H1 (cell line): ENCODE measurements around the gene THG1L. TPM values are rescaled to one million over a fixed set of nuclear protein-coding genes. Genes with fewer than 3 reads are reported as not detected.

ENCODE experiments used
- NANOG ChIP-seq: IDR thresholded peaks from 2 replicates; pipeline ENCODE4 v1.6.1; 2011; ENCODE audit warnings: low read length, low read depth, mild to moderate bottlenecking, inconsistent platforms; ENCODE audit not compliant: insufficient read depth, poor library complexity, severe bottlenecking
- TEAD4 ChIP-seq: IDR thresholded peaks from 2 replicates; pipeline ENCODE4 v1.6.1; 2012; ENCODE audit warnings: low read depth, low read length, inconsistent platforms, mixed read lengths
- polyA plus RNA-seq, 7 experiments: library from polyadenylated mRNA; depleted of rRNA in 3 of 7; stranded (reverse) in 5 of 7; unstranded in 2 of 7; fragments of >200 nt in 5 of 7; fragments of 200-250 nt in 2 of 7; gene quantifications; 1 replicate in 5 of 7; 2 replicates in 1 of 7; 4 replicates in 1 of 7; pipeline versions ENCODE4 v1.2.1 to v1.2.3, GENCODE V29; 2011 to 2013; ENCODE audit warnings: missing spikeins in 2 of 7, mixed read lengths in 2 of 7
- total RNA-seq: library from RNA; stranded (reverse); fragmentation: NEBNext Ultra II Directional; extraction: Animal tissue kit (Norgen Biotek cat#: 25700); gene quantifications from 2 replicates; pipeline ENCODE4 v1.2.1, GENCODE V29; 2021
- TF ChIP-seq, protein P1 (sequence below): fragments of 300-600 bp; sonication (generic); IDR thresholded peaks from 2 replicates; pipeline ENCODE4 v1.7.1; 2012; ENCODE audit warnings: low read length, moderate library complexity, mild to moderate bottlenecking, inconsistent platforms; ENCODE audit not compliant: insufficient replicate concordance

THG1L gene
- total and polyA plus RNA-seq, 2 of the 8 experiments (the other 6 are each of a cell fraction or from before 2014, with no cell fraction given) = 8.1 to 12.4 TPM

DNA sequence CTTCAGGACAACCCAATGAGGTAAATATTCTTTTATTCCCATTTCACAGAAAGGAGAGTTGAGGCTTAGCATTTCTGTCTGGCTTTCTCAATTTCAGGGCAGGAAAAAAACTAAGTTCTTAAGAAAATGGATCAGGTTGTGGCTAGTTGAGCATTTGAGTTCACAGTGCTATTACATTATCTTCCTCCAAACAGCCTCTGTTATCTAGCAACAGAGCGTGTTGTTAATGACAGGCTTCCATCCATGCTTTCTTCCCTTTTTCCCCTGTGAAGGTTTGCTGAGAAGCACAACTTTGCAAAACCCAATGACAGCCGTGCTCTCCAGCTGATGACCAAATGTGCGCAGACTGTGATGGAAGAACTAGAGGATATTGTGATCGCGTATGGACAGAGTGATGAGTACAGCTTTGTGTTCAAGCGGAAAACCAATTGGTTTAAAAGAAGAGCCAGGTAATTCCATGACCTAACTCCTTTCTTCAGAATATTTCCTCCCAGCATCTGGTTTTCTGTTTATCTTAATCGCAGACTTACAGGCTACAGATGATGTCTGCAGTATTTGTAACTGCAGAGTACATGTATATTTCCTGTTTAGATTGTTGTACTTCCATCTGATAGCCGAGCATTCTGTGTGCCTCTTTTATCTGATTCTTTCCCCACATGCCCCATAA, 1.5 kb downstream of the THG1L start (continued):
- TF ChIP-seq, protein P1, sequence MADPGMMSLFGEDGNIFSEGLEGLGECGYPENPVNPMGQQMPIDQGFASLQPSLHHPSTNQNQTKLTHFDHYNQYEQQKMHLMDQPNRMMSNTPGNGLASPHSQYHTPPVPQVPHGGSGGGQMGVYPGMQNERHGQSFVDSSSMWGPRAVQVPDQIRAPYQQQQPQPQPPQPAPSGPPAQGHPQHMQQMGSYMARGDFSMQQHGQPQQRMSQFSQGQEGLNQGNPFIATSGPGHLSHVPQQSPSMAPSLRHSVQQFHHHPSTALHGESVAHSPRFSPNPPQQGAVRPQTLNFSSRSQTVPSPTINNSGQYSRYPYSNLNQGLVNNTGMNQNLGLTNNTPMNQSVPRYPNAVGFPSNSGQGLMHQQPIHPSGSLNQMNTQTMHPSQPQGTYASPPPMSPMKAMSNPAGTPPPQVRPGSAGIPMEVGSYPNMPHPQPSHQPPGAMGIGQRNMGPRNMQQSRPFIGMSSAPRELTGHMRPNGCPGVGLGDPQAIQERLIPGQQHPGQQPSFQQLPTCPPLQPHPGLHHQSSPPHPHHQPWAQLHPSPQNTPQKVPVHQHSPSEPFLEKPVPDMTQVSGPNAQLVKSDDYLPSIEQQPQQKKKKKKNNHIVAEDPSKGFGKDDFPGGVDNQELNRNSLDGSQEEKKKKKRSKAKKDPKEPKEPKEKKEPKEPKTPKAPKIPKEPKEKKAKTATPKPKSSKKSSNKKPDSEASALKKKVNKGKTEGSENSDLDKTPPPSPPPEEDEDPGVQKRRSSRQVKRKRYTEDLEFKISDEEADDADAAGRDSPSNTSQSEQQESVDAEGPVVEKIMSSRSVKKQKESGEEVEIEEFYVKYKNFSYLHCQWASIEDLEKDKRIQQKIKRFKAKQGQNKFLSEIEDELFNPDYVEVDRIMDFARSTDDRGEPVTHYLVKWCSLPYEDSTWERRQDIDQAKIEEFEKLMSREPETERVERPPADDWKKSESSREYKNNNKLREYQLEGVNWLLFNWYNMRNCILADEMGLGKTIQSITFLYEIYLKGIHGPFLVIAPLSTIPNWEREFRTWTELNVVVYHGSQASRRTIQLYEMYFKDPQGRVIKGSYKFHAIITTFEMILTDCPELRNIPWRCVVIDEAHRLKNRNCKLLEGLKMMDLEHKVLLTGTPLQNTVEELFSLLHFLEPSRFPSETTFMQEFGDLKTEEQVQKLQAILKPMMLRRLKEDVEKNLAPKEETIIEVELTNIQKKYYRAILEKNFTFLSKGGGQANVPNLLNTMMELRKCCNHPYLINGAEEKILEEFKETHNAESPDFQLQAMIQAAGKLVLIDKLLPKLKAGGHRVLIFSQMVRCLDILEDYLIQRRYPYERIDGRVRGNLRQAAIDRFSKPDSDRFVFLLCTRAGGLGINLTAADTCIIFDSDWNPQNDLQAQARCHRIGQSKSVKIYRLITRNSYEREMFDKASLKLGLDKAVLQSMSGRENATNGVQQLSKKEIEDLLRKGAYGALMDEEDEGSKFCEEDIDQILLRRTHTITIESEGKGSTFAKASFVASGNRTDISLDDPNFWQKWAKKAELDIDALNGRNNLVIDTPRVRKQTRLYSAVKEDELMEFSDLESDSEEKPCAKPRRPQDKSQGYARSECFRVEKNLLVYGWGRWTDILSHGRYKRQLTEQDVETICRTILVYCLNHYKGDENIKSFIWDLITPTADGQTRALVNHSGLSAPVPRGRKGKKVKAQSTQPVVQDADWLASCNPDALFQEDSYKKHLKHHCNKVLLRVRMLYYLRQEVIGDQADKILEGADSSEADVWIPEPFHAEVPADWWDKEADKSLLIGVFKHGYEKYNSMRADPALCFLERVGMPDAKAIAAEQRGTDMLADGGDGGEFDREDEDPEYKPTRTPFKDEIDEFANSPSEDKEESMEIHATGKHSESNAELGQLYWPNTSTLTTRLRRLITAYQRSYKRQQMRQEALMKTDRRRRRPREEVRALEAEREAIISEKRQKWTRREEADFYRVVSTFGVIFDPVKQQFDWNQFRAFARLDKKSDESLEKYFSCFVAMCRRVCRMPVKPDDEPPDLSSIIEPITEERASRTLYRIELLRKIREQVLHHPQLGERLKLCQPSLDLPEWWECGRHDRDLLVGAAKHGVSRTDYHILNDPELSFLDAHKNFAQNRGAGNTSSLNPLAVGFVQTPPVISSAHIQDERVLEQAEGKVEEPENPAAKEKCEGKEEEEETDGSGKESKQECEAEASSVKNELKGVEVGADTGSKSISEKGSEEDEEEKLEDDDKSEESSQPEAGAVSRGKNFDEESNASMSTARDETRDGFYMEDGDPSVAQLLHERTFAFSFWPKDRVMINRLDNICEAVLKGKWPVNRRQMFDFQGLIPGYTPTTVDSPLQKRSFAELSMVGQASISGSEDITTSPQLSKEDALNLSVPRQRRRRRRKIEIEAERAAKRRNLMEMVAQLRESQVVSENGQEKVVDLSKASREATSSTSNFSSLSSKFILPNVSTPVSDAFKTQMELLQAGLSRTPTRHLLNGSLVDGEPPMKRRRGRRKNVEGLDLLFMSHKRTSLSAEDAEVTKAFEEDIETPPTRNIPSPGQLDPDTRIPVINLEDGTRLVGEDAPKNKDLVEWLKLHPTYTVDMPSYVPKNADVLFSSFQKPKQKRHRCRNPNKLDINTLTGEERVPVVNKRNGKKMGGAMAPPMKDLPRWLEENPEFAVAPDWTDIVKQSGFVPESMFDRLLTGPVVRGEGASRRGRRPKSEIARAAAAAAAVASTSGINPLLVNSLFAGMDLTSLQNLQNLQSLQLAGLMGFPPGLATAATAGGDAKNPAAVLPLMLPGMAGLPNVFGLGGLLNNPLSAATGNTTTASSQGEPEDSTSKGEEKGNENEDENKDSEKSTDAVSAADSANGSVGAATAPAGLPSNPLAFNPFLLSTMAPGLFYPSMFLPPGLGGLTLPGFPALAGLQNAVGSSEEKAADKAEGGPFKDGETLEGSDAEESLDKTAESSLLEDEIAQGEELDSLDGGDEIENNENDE = no peak
- TF ChIP-seq TEAD4 (no peak), NANOG (no peak)
